ENCODE results near the gene DLX1.

Gene DLX1

DNA sequence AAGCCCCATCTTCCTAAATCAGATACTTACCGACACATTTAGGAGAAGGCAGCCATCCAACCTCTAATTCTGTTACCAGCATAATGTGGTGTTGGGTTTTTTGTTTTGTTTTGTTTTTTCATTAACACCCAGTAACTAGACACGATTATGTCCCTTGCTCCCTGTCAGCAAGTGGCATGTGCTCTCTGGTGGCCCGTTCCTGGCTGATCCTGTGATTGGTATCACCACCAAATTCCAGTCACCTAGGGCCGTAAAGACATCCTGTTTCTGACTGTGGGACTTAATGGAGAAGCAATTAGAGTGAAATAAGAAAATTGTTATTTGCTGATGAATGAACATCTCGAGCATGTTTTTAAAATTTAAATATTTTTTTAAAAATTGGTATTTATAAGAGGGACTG, 5.9 kb upstream of the DLX1 start:
- TF ChIP-seq, protein P1, sequence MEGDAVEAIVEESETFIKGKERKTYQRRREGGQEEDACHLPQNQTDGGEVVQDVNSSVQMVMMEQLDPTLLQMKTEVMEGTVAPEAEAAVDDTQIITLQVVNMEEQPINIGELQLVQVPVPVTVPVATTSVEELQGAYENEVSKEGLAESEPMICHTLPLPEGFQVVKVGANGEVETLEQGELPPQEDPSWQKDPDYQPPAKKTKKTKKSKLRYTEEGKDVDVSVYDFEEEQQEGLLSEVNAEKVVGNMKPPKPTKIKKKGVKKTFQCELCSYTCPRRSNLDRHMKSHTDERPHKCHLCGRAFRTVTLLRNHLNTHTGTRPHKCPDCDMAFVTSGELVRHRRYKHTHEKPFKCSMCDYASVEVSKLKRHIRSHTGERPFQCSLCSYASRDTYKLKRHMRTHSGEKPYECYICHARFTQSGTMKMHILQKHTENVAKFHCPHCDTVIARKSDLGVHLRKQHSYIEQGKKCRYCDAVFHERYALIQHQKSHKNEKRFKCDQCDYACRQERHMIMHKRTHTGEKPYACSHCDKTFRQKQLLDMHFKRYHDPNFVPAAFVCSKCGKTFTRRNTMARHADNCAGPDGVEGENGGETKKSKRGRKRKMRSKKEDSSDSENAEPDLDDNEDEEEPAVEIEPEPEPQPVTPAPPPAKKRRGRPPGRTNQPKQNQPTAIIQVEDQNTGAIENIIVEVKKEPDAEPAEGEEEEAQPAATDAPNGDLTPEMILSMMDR (IDR thresholded peaks at IDR 0.05; ENCODE audit: low read depth, low read length), result no peak
- no peak overlapping the region for H3K4me3 ChIP-seq (ENCODE audit: low read depth, low read length)

DNA sequence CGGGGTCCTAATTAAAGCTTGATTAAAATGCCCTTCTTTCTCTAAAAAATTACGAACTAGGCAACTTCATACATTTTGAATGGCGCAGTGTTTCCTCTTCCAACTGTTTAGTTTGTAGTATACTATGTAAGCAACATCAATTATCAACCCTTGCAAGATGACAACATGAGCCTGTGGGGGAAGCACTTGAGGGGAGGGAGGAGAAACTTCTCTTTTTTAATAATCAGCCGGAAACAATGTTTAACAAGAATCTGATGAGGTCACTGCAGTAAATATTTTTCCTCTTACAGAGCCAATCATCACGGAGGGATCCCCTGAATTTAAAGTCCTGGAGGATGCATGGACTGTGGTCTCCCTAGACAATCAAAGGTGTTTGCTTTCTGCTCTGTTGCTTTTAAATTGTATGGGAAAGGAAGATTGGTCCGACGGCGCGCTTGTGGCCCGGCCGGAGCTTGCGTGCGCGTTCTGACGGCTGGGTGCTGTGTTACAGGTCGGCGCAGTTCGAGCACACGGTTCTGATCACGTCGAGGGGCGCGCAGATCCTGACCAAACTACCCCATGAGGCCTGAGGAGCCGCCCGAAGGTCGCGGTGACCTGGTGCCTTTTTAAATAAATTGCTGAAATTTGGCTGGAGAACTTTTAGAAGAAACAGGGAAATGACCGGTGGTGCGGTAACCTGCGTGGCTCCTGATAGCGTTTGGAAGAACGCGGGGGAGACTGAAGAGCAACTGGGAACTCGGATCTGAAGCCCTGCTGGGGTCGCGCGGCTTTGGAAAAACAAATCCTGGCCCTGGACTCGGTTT, 5.3 kb upstream of the DLX1 start:
- TF ChIP-seq, protein P1 (IDR thresholded peaks at IDR 0.05; ENCODE audit: low read depth, low read length), result no peak
- no peak overlapping the region for H3K4me3 ChIP-seq (ENCODE audit: low read depth, low read length)

DNA sequence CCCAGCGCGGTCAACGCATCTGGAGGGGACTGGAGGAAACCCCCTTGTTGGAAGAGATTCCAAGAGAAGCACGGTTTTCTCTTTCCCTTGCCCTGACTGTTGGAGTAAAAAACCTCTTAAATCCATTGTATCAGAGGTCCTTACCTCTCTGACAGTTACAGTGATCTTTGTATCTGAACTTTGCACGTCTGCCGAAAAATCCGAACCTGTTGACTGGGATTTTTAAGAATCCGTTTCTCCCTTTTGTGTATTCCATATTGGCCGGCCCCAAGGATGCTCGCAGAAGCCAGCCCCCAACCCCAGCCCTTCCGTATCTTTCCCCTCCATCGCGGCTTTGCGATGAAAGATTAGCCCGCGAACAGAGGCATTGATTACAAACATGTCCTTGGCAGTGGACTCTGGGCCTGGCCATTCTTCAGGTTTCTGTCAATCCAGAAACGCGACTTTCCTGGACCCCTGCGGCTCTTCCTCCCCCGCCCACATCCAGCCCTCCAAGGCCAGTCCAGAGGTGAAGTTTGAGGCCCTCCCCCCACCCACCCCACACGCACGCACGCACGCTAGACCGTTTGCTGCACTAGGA, 4.6 kb upstream of the DLX1 start:
- TF ChIP-seq, protein P1 (IDR thresholded peaks at IDR 0.05; ENCODE audit: low read depth, low read length), result no peak
- no peak overlapping the region for H3K4me3 ChIP-seq (ENCODE audit: low read depth, low read length)

GRCh38 chr2:172081221-172082022, 3.9 kb upstream of the DLX1 start:
- TF ChIP-seq, protein P1 (IDR thresholded peaks at IDR 0.05; ENCODE audit: low read depth, low read length), result no peak
- no peak overlapping the region for H3K4me3 ChIP-seq (ENCODE audit: low read depth, low read length)

GRCh38 chr2:172082105-172082943, 3.0 kb upstream of the DLX1 start:
- H3K4me3 ChIP-seq (ENCODE audit: low read depth, low read length), result no peak overlapping the region
- TF ChIP-seq, protein P1 (IDR thresholded peaks at IDR 0.05; ENCODE audit: low read depth, low read length), result no peak

DNA sequence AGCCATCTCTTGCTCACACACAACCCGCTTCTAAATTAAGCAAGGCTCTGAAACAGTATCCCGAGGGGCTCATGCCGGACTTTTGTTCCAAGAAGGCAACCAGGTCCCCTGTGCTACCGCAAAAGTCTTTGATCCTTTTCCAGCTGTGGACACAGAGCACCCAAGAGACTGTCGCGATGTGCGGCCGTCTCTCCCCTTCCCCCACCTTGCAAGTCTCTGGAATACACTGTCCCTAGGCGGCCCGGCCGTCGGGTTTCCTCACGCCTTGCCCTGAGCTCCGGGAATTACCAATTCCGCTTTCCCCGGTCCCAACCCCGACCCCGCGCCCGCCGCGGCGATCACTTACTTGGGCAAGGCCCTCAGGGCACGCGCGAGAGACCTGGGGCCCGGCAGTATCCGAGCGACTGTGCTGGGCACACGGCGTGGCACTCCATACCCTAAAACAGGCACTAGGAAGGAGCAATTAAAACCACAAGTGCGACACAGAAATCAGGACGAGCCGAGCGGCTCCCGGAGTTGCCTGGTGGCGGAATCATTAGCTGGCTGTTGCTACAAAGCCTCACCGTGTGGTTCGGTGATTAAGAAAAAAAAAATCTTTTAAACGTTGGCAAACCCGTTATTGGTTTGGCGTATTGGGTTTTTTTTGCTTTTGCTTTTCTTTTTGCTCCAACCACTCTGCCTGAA, 2.2 kb upstream of the DLX1 start:
- peak overlapping the region; percentile 41 for H3K4me3 ChIP-seq (ENCODE audit: low read depth, low read length)
- TF ChIP-seq, protein P1 (IDR thresholded peaks at IDR 0.05; ENCODE audit: low read depth, low read length), result no peak

Measured in WI38 (cell line).